AG04450 (cell line): Measurements from ENCODE around the gene NADSYN1. TPM values are rescaled to one million over a fixed set of nuclear protein-coding genes. Genes with fewer than 3 reads are reported as not detected.

Experiments
- CTCF ChIA-PET: fragments of 300-600, 350-600 bp; formaldehyde crosslinking; extraction: SDS; loops from one replicate; lab custom pipeline; 2022; ENCODE audit warnings: antibody characterized with exemption, inconsistent platforms; lab: Charles Lee
- POLR2A ChIA-PET: fragments of 350-600 bp; formaldehyde crosslinking; extraction: SDS; loops from one replicate; lab custom pipeline; 2021; ENCODE audit warnings: antibody characterized with exemption, inconsistent platforms; lab: Yijun Ruan, JAX
- DNase-seq: peaks from one replicate; pipeline ENCODE4 v3.0.0-alpha.2; 2011; ENCODE audit warnings: low read depth, low spot score
- H3K27ac ChIP-seq: one replicate; pipeline ENCODE4 v1.5.1; 2012; ENCODE audit warnings: low read depth, low read length, control low read depth
- H3K27me3 ChIP-seq: one replicate; pipeline ENCODE4 v1.6.0; 2012; ENCODE audit warnings: low read length; ENCODE audit not compliant: control insufficient read depth, insufficient read depth
- H3K4me3 ChIP-seq: 2 replicates; pipeline ENCODE4 v1.5.1; 2011; ENCODE audit warnings: mild to moderate bottlenecking, low read depth, low read length, control low read depth
- H3K9me3 ChIP-seq: 2 replicates; pipeline ENCODE4 v1.5.1; 2012; ENCODE audit warnings: low read length; ENCODE audit not compliant: control insufficient read depth, insufficient read depth
- polyA plus RNA-seq: library from polyadenylated mRNA; depleted of rRNA; stranded (reverse); fragments of >200 nt; gene quantifications from 2 replicates; pipeline ENCODE4 v1.2.3, GENCODE V29; 2011
- TF ChIP-seq, protein P1 (sequence below): IDR thresholded peaks from 2 replicates; pipeline ENCODE4 v1.5.1; 2011; ENCODE audit warnings: low read depth, low read length, control low read depth, inconsistent platforms

NADSYN1 gene
- polyA plus RNA-seq, 1 experiment: 39.0 TPM

- ChIA-PET POLR2A (no interaction called here), CTCF (no interaction called here)
- DNase-seq: no peak
- no peaks in the 10 kb centered on the region for H3K9me3 ChIP-seq
- TF ChIP-seq, protein P1, sequence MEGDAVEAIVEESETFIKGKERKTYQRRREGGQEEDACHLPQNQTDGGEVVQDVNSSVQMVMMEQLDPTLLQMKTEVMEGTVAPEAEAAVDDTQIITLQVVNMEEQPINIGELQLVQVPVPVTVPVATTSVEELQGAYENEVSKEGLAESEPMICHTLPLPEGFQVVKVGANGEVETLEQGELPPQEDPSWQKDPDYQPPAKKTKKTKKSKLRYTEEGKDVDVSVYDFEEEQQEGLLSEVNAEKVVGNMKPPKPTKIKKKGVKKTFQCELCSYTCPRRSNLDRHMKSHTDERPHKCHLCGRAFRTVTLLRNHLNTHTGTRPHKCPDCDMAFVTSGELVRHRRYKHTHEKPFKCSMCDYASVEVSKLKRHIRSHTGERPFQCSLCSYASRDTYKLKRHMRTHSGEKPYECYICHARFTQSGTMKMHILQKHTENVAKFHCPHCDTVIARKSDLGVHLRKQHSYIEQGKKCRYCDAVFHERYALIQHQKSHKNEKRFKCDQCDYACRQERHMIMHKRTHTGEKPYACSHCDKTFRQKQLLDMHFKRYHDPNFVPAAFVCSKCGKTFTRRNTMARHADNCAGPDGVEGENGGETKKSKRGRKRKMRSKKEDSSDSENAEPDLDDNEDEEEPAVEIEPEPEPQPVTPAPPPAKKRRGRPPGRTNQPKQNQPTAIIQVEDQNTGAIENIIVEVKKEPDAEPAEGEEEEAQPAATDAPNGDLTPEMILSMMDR: no peak
- H3K27ac ChIP-seq: no peak overlapping the region
- no peak overlapping the region for H3K4me3 ChIP-seq
- no peaks in the 10 kb centered on the region for H3K27me3 ChIP-seq
Measured at GRCh38 chr11:71472357-71472885, 19.4 kb downstream of the NADSYN1 start.

GRCh38 chr11:71472941-71473792, 20.2 kb downstream of the NADSYN1 start:
- ChIA-PET POLR2A (no interaction called here), CTCF (no interaction called here)
- Histone ChIP-seq H3K27me3 (no peaks in the 10 kb centered on the region), H3K9me3 (no peaks in the 10 kb centered on the region), H3K4me3 (no peak overlapping the region), H3K27ac (no peak overlapping the region)
- TF ChIP-seq, protein P1: no peak
- DNase-seq: no peak

DNA sequence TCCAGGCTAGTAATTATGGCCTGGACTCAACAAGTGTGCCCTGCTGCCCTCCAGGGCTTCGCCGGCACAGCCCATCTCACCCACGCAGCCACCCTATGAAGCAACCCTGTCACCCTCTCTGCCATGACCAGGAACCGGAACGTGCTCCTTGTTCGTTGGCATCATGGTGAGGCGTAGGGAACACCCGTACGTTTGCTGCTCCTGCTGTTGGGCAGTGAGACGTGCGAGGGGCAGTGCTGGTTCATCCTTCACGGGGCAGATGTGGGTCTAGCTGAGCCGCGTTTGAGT, 20.7 kb downstream of the NADSYN1 start:
- no peaks in the 10 kb centered on the region for H3K9me3 ChIP-seq
- CTCF ChIA-PET: no interaction called here
- H3K4me3 ChIP-seq: no peak overlapping the region
- DNase-seq: no peak
- TF ChIP-seq, protein P1: no peak
- POLR2A ChIA-PET: no interaction called here
- no peaks in the 10 kb centered on the region for H3K27me3 ChIP-seq
- H3K27ac ChIP-seq: no peak overlapping the region

- ChIA-PET POLR2A (no interaction called here), CTCF (no interaction called here)
- Histone ChIP-seq H3K27ac (no peak overlapping the region), H3K27me3 (no peaks in the 10 kb centered on the region), H3K9me3 (no peaks in the 10 kb centered on the region), H3K4me3 (no peak overlapping the region)
- no peak for DNase-seq
- TF ChIP-seq, protein P1: no peak
Measured at GRCh38 chr11:71474141-71474770, 21.3 kb downstream of the NADSYN1 start.
